ENCODE data around the gene SMIM5. TPM values are rescaled to one million over a fixed set of nuclear protein-coding genes. Genes with fewer than 3 reads are reported as not detected.

SMIM5 gene
- total RNA-seq, 2 donors from 2014 or later = 6.4 to 12.0 TPM

DNA sequence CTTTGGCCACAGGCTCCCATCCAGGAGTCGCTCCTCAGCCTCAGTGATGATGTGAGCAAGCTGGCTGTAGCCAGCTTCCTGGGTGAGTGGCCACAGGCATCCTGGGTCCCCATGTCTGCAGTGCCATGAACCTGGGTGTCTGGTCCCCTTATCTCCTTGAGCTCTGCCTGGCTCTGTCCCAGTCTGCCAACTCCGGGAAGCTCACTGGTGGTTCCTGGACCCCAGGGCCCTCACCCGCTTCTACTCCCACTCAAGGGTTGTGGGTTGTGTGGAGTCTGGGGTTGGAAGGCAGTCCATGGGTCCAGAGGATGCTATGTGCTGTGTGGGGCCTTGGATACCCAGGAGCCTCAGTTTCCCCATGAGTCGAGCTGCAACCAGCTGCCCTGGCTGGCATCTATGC is 11.7 kb upstream of the SMIM5 start:
- H3K36me3 ChIP-seq = peaks cover 54% of the 10 kb centered on the region

GRCh38 chr17:75622076-75622475 is 11.2 kb upstream of the SMIM5 start:
- Histone ChIP-seq H3K4me1 (no peaks in the 10 kb centered on the region), H3K9me3 (no peaks in the 10 kb centered on the region), H3K27me3 (no peaks in the 10 kb centered on the region), H3K36me3 (peaks cover 58% of the 10 kb centered on the region), H3K27ac (no peak overlapping the region), H3K4me3 (no peak overlapping the region)
- no peak for DNase-seq (ENCODE audit: low spot score)
- TF ChIP-seq CTCF (IDR thresholded peaks at IDR 0.05) = no peak

More for the DNA sequence above, 11.7 kb upstream of the SMIM5 start:
- H3K9me3 ChIP-seq = no peaks in the 10 kb centered on the region
- H3K4me3 ChIP-seq = no peak overlapping the region
- H3K4me1 ChIP-seq = no peaks in the 10 kb centered on the region
- TF ChIP-seq CTCF (IDR thresholded peaks at IDR 0.05) = no peak
- H3K27me3 ChIP-seq = no peaks in the 10 kb centered on the region
- H3K27ac ChIP-seq = no peak overlapping the region
- DNase-seq (ENCODE audit: low spot score) = no peak

- H3K4me3 ChIP-seq = no peak overlapping the region
- peaks cover 60% of the 10 kb centered on the region for H3K36me3 ChIP-seq
- TF ChIP-seq CTCF (IDR thresholded peaks at IDR 0.05) = no peak
- no peaks in the 10 kb centered on the region for H3K9me3 ChIP-seq
- no peak overlapping the region for H3K27ac ChIP-seq
- no peaks in the 10 kb centered on the region for H3K27me3 ChIP-seq
- no peaks in the 10 kb centered on the region for H3K4me1 ChIP-seq
- DNase-seq (ENCODE audit: low spot score) = no peak
Observed at GRCh38 chr17:75622771-75623273, 10.4 kb upstream of the SMIM5 start.

- TF ChIP-seq CTCF (IDR thresholded peaks at IDR 0.05) = no peak
- no peak overlapping the region for H3K27ac ChIP-seq
- DNase-seq (ENCODE audit: low spot score) = no peak
- no peak overlapping the region for H3K4me3 ChIP-seq
- no peaks in the 10 kb centered on the region for H3K9me3 ChIP-seq
- H3K27me3 ChIP-seq = no peaks in the 10 kb centered on the region
- peaks cover 55% of the 10 kb centered on the region for H3K36me3 ChIP-seq
- no peaks in the 10 kb centered on the region for H3K4me1 ChIP-seq
Observed at GRCh38 chr17:75623386-75623785, 9.8 kb upstream of the SMIM5 start.

GRCh38 chr17:75624021-75624420 is 9.2 kb upstream of the SMIM5 start:
- Histone ChIP-seq H3K4me1 (no peaks in the 10 kb centered on the region), H3K36me3 (peaks cover 51% of the 10 kb centered on the region), H3K27me3 (no peaks in the 10 kb centered on the region), H3K4me3 (no peak overlapping the region), H3K27ac (no peak overlapping the region), H3K9me3 (no peaks in the 10 kb centered on the region)
- TF ChIP-seq CTCF (IDR thresholded peaks at IDR 0.05) = no peak
- no peak for DNase-seq (ENCODE audit: low spot score)

DNA sequence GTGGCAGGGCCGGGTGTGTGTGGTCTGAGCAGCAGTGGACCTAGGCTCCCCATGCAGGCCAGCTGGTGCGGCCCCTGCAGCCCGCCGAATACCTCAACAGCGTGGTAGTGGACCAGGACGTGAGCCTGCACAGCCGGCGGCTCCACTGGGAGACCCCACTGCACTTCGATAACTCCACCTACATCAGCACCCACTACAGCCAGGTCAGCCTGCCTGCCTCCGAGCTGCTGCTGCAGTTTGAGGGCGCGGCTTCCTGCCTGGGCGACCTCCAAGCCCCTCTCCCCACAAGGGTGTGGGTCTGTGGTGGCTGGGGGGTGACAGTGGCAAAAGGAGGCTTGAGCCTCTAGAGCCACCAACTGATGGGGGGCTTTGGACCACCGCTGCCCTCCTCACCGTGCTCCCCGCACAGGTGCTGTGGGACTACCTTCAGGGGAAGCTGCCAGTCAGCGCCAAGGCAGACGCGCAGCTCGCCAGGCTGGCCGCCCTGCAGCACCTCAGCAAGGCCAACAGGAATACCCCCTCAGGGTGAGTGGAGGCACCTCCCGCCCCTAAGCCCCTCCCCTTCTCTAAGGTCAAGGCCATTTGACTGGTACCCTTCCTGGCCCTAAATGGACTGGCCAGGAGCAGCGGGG is 8.4 kb upstream of the SMIM5 start:
- Histone ChIP-seq H3K4me1 (no peaks in the 10 kb centered on the region), H3K27me3 (no peaks in the 10 kb centered on the region), H3K36me3 (peaks cover 43% of the 10 kb centered on the region), H3K27ac (no peak overlapping the region), H3K4me3 (no peak overlapping the region), H3K9me3 (no peaks in the 10 kb centered on the region)
- no peak for DNase-seq (ENCODE audit: low spot score)
- no peak for TF ChIP-seq CTCF (IDR thresholded peaks at IDR 0.05)

Measured in right atrium auricular region (tissue), 2 donors.